ENCODE results near the gene IGLL1. TPM values are rescaled to one million over a fixed set of nuclear protein-coding genes. Genes with fewer than 3 reads are reported as not detected.

The IGLL1 gene
- polyA plus RNA-seq, 1 donor (not counting 4 experiments of a cell fraction or from before 2014, with no cell fraction given): not detected

- Histone ChIP-seq H3K4me2 (ENCODE audit: control insufficient read depth, extremely low read depth, insufficient read depth, low read depth, low read length) (no peak overlapping the region), H3K79me2 (ENCODE audit: control insufficient read depth, insufficient read depth, low read length) (no peaks in the 10 kb centered on the region), H3K27ac (ENCODE audit: control insufficient read depth, insufficient read depth, low read length) (no peak overlapping the region), H3K4me3 (ENCODE audit: control insufficient read depth in 2 of 3, extremely low read depth in 1 of 3, insufficient read depth in 2 of 3, low read depth in 1 of 3, low read length in 3 of 3) (no peak overlapping the region), H2AFZ (ENCODE audit: control insufficient read depth, low read length) (no peak overlapping the region), H3K36me3 (ENCODE audit: control insufficient read depth in 2 of 2, extremely low read depth in 1 of 2, insufficient read depth in 2 of 2, low read length in 2 of 2) (no peaks in the 10 kb centered on the region), H4K20me1 (ENCODE audit: control insufficient read depth, extremely low read depth, insufficient read depth, low read length) (no peaks in the 10 kb centered on the region), H3K9me1 (ENCODE audit: control insufficient read depth, extremely low read depth, insufficient read depth, low read length) (no peaks in the 10 kb centered on the region), H3K4me1 (ENCODE audit: control insufficient read depth, extremely low read depth, insufficient read depth, low read length) (no peaks in the 10 kb centered on the region), H3K27me3 (ENCODE audit: control insufficient read depth, extremely low read depth, insufficient read depth, low read length) (no peaks in the 10 kb centered on the region), H3K9me3 (ENCODE audit: control insufficient read depth, low read depth, low read length) (no peaks in the 10 kb centered on the region), H3K9ac (ENCODE audit: control insufficient read depth, extremely low read depth, insufficient read depth, low read length) (no peak overlapping the region)
- no peak for FAIRE-seq
- no peak for DNase-seq (ENCODE audit: low read depth, low spot score)
- dilution Hi-C loops (cut with MboI; ENCODE audit: extremely low pct_ligation_motif_present, low sequenced_read_pairs): no loop called here
- TF ChIP-seq EZH2 (IDR thresholded peaks at IDR 0.05; ENCODE audit: low read length): no peak
- TF ChIP-seq CTCF (optimal IDR thresholded peaks at IDR 0.05 in 1 of 3, IDR thresholded peaks at IDR 0.05 in 1 of 3, conservative IDR thresholded peaks at IDR 0.05 in 1 of 3; ENCODE audit: extremely low read depth in 1 of 3, insufficient read depth in 2 of 3, low read length in 3 of 3): no peak
These were observed 11.8 kb upstream of the IGLL1 start for GRCh38 chr22:23591846-23592245.

GRCh38 chr22:23591201-23591791 lies 11.2 kb upstream of the IGLL1 start:
- no peaks in the 10 kb centered on the region for H4K20me1 ChIP-seq (ENCODE audit: control insufficient read depth, extremely low read depth, insufficient read depth, low read length)
- no peak for FAIRE-seq
- no peak overlapping the region for H3K4me3 ChIP-seq (ENCODE audit: control insufficient read depth in 2 of 3, extremely low read depth in 1 of 3, insufficient read depth in 2 of 3, low read depth in 1 of 3, low read length in 3 of 3)
- no peaks in the 10 kb centered on the region for H3K36me3 ChIP-seq (ENCODE audit: control insufficient read depth in 2 of 2, extremely low read depth in 1 of 2, insufficient read depth in 2 of 2, low read length in 2 of 2)
- H3K4me1 ChIP-seq (ENCODE audit: control insufficient read depth, extremely low read depth, insufficient read depth, low read length): no peaks in the 10 kb centered on the region
- H3K4me2 ChIP-seq (ENCODE audit: control insufficient read depth, extremely low read depth, insufficient read depth, low read depth, low read length): no peak overlapping the region
- TF ChIP-seq EZH2 (IDR thresholded peaks at IDR 0.05; ENCODE audit: low read length) (no peak), CTCF (optimal IDR thresholded peaks at IDR 0.05 in 1 of 3, IDR thresholded peaks at IDR 0.05 in 1 of 3, conservative IDR thresholded peaks at IDR 0.05 in 1 of 3; ENCODE audit: extremely low read depth in 1 of 3, insufficient read depth in 2 of 3, low read length in 3 of 3) (peak; percentile 88 to 90 (median 89))
- dilution Hi-C loops (cut with MboI; ENCODE audit: extremely low pct_ligation_motif_present, low sequenced_read_pairs): no loop called here
- no peaks in the 10 kb centered on the region for H3K9me3 ChIP-seq (ENCODE audit: control insufficient read depth, low read depth, low read length)
- DNase-seq (ENCODE audit: low read depth, low spot score): peak; percentile 15
- no peak overlapping the region for H2AFZ ChIP-seq (ENCODE audit: control insufficient read depth, low read length)
- no peaks in the 10 kb centered on the region for H3K9me1 ChIP-seq (ENCODE audit: control insufficient read depth, extremely low read depth, insufficient read depth, low read length)
- no peak overlapping the region for H3K9ac ChIP-seq (ENCODE audit: control insufficient read depth, extremely low read depth, insufficient read depth, low read length)
- H3K27ac ChIP-seq (ENCODE audit: control insufficient read depth, insufficient read depth, low read length): no peak overlapping the region
- H3K27me3 ChIP-seq (ENCODE audit: control insufficient read depth, extremely low read depth, insufficient read depth, low read length): no peaks in the 10 kb centered on the region
- no peaks in the 10 kb centered on the region for H3K79me2 ChIP-seq (ENCODE audit: control insufficient read depth, insufficient read depth, low read length)
